H1 (cell line): Measurements from ENCODE around the gene USH2A. TPM values are rescaled to one million over a fixed set of nuclear protein-coding genes. Genes with fewer than 3 reads are reported as not detected.

Source experiments
- CTCF ChIA-PET: fragments of 300-600 bp; sonication (Branson Sonifier 250); formaldehyde crosslinking; loops from one replicate; lab custom pipeline; 2021; ENCODE audit not compliant: partially characterized antibody; lab: Charles Lee
- POLR2A ChIA-PET: fragments of 300-600 bp; sonication (Branson Sonifier 250); formaldehyde crosslinking; loops from one replicate; lab custom pipeline; 2021; ENCODE audit warnings: inconsistent platforms; ENCODE audit not compliant: partially characterized antibody; lab: Charles Lee
- DNase-seq, 2 experiments: peaks; one replicate each; pipeline versions ENCODE4 v3.0.0 to v3.0.0-alpha.2; 2010 to 2022; ENCODE audit warnings: low spot score in 2 of 2, low read depth in 1 of 2, mixed read lengths in 1 of 2
- FAIRE-seq: peaks from 2 replicates; lab custom pipeline; 2011; peaks lifted over from hg19 to GRCh38; lab: Jason Lieb, UNC
- H2AFZ ChIP-seq: 2 replicates; pipeline ENCODE4 v1.8.1; 2012; ENCODE audit warnings: low read length, inconsistent platforms
- H2AK5ac ChIP-seq: 2 replicates; pipeline ENCODE4 v1.6.1; 2013; ENCODE audit warnings: low read depth, low read length
- H2BK120ac ChIP-seq: replicated peaks from 2 replicates; pipeline ENCODE3; 2013; ENCODE audit warnings: low read depth, low read length, inconsistent platforms
- H2BK12ac ChIP-seq: 2 replicates; pipeline ENCODE4 v1.6.1; 2013; ENCODE audit warnings: low read depth, low read length
- H2BK15ac ChIP-seq: 2 replicates; pipeline ENCODE4 v1.6.1; 2013; ENCODE audit warnings: low read length
- H2BK20ac ChIP-seq: 2 replicates; pipeline ENCODE4 v1.6.1; 2013; ENCODE audit warnings: low read length
- H2BK5ac ChIP-seq: 2 replicates; pipeline ENCODE4 v1.6.1; 2013; ENCODE audit warnings: low read depth, low read length
- H3K14ac ChIP-seq: 2 replicates; pipeline ENCODE4 v1.6.1; 2013; ENCODE audit warnings: inconsistent platforms; ENCODE audit not compliant: insufficient read length
- H3K18ac ChIP-seq: 2 replicates; pipeline ENCODE4 v1.6.1; 2013; ENCODE audit warnings: low read length; ENCODE audit errors: extremely low read depth
- H3K23ac ChIP-seq: 2 replicates; pipeline ENCODE4 v1.6.1; 2013; ENCODE audit warnings: inconsistent platforms; ENCODE audit not compliant: insufficient read length
- H3K23me2 ChIP-seq: 2 replicates; pipeline ENCODE4 v1.6.1; 2013; ENCODE audit warnings: low read depth, low read length
- H3K27ac ChIP-seq: 2 replicates; pipeline ENCODE4 v1.6.1; 2011; ENCODE audit warnings: low read depth, low read length, inconsistent platforms
- H3K27me3 ChIP-seq, 4 experiments: replicated peaks in 1 of 4; 1 replicate in 1 of 4; 2 replicates in 3 of 4; pipeline versions ENCODE4 v1.6.1 to v1.8.1; 2011 to 2013; ENCODE audit warnings: low read length in 3 of 4, mild to moderate bottlenecking in 3 of 4, inconsistent platforms in 2 of 4, mixed read lengths in 2 of 4, moderate library complexity in 1 of 4; ENCODE audit not compliant: control insufficient read depth in 3 of 4, insufficient read depth in 3 of 4; ENCODE audit errors: extremely low read depth in 1 of 4
- H3K36me3 ChIP-seq, 4 experiments: 2 replicates each; pipeline versions ENCODE4 v1.6.1 to v1.8.1; 2011 to 2013; ENCODE audit warnings: mild to moderate bottlenecking in 4 of 4, low read length in 3 of 4, moderate library complexity in 2 of 4, control low read depth in 1 of 4, inconsistent platforms in 1 of 4; ENCODE audit not compliant: insufficient read depth in 4 of 4, control insufficient read depth in 2 of 4
- H3K4ac ChIP-seq: replicated peaks from 2 replicates; pipeline ENCODE3; 2013; ENCODE audit warnings: low read length, low read depth, mixed read lengths, inconsistent platforms; ENCODE audit not compliant: insufficient read length
- H3K4me1 ChIP-seq, 4 experiments: replicated peaks in 1 of 4; 1 replicate in 1 of 4; 2 replicates in 3 of 4; pipeline versions ENCODE4 v1.6.1 to v1.8.1; 2011 to 2013; ENCODE audit warnings: low read length in 3 of 4, inconsistent platforms in 2 of 4, mixed read lengths in 1 of 4; ENCODE audit not compliant: insufficient read depth in 4 of 4, control insufficient read depth in 3 of 4
- H3K4me2 ChIP-seq, 2 experiments: 2 replicates each; pipeline versions ENCODE4 v1.6.1 to v1.8.1; 2011 to 2013; ENCODE audit warnings: low read depth in 2 of 2, low read length in 2 of 2, control low read depth in 1 of 2, inconsistent platforms in 1 of 2, mild to moderate bottlenecking in 1 of 2; ENCODE audit not compliant: insufficient read depth in 1 of 2
- H3K4me3 ChIP-seq, 4 experiments: fragments of 200-600, 300-600 bp in 1 of 4; sonication (generic), shearing (Covaris generic), sonication (Bioruptor Twin) in 1 of 4; 2 replicates each; pipeline versions ENCODE4 v1.5.1 to v1.8.1; 2011 to 2016; ENCODE audit warnings: low read length in 4 of 4, low read depth in 3 of 4, control low read depth in 2 of 4, inconsistent platforms in 2 of 4, mild to moderate bottlenecking in 2 of 4, mixed read lengths in 1 of 4, moderate library complexity in 1 of 4; ENCODE audit not compliant: insufficient read depth in 2 of 4; ENCODE audit errors: extremely low read depth in 1 of 4
- H3K56ac ChIP-seq: replicated peaks from 2 replicates; pipeline ENCODE3; 2013; ENCODE audit warnings: low read depth, mild to moderate bottlenecking, mixed read lengths, low read length, inconsistent platforms; ENCODE audit not compliant: insufficient read length
- H3K79me1 ChIP-seq: 2 replicates; pipeline ENCODE4 v1.6.1; 2013; ENCODE audit warnings: low read depth, low read length, control low read depth
- H3K79me2 ChIP-seq, 2 experiments: 2 replicates each; pipeline versions ENCODE4 v1.6.1 to v1.8.1; 2012 to 2013; ENCODE audit warnings: low read length in 2 of 2, mild to moderate bottlenecking in 2 of 2, inconsistent platforms in 1 of 2; ENCODE audit not compliant: insufficient read depth in 2 of 2, control insufficient read depth in 1 of 2
- H3K9ac ChIP-seq, 4 experiments: replicated peaks in 1 of 4; 1 replicate in 1 of 4; 2 replicates in 3 of 4; pipeline versions ENCODE4 v1.6.1 to v1.8.1; 2011 to 2013; ENCODE audit warnings: low read depth in 3 of 4, low read length in 3 of 4, control low read depth in 2 of 4, mild to moderate bottlenecking in 2 of 4, moderate library complexity in 2 of 4, inconsistent platforms in 1 of 4; ENCODE audit errors: extremely low read depth in 1 of 4
- H3K9me3 ChIP-seq, 2 experiments: 2 replicates each; pipeline versions ENCODE4 v1.6.1 to v1.8.1; 2012 to 2013; ENCODE audit warnings: mild to moderate bottlenecking in 2 of 2, moderate library complexity in 2 of 2, control low read depth in 1 of 2, inconsistent platforms in 1 of 2, low read depth in 1 of 2, low read length in 1 of 2, mixed read lengths in 1 of 2; ENCODE audit not compliant: insufficient read depth in 2 of 2
- H4K20me1 ChIP-seq, 2 experiments: replicated peaks in 1 of 2; 2 replicates each; pipeline versions ENCODE3 to v1.8.1; 2011 to 2013; ENCODE audit warnings: inconsistent platforms in 2 of 2, low read length in 2 of 2, mild to moderate bottlenecking in 1 of 2; ENCODE audit not compliant: insufficient read depth in 2 of 2, control insufficient read depth in 1 of 2
- H4K5ac ChIP-seq: 2 replicates; pipeline ENCODE4 v1.6.1; 2013; ENCODE audit warnings: low read length, low read depth, mixed read lengths, inconsistent platforms; ENCODE audit not compliant: insufficient read length
- H4K8ac ChIP-seq: 2 replicates; pipeline ENCODE4 v1.8.0; 2013; ENCODE audit warnings: mild to moderate bottlenecking, moderate library complexity, low read length, inconsistent platforms; ENCODE audit not compliant: insufficient read depth; ENCODE audit errors: extremely low read depth
- H4K91ac ChIP-seq: replicated peaks from 2 replicates; pipeline ENCODE3; 2013; ENCODE audit warnings: low read length, mixed read lengths, inconsistent platforms; ENCODE audit not compliant: insufficient read length
- CHD2 ChIP-seq: IDR thresholded peaks from 2 replicates; pipeline ENCODE4 v1.6.1; 2012; ENCODE audit warnings: low read length, improper control_type of control experiment
- KDM1A ChIP-seq: fragments of 200-600, 300-600 bp; sonication (generic); IDR thresholded peaks from 2 replicates; pipeline ENCODE4 v1.7.1; 2016; ENCODE audit warnings: mild to moderate bottlenecking, low read length, borderline replicate concordance
- KDM5A ChIP-seq: fragments of 200-600 bp; IDR thresholded peaks from 2 replicates; pipeline ENCODE4 v1.7.1; 2012; ENCODE audit warnings: mild to moderate bottlenecking, low read length, inconsistent platforms, mixed read lengths
- RNF2 ChIP-seq: fragments of 200-900, 300-1000 bp; sonication (generic); IDR thresholded peaks from 2 replicates; pipeline ENCODE4 v1.7.1; 2016; ENCODE audit warnings: borderline replicate concordance, low read depth, mild to moderate bottlenecking, antibody characterized with exemption, low read length; ENCODE audit not compliant: poor library complexity, severe bottlenecking; ENCODE audit errors: missing control alignments
- SIN3A ChIP-seq, 2 experiments: IDR thresholded peaks in 1 of 2; conservative IDR thresholded peaks in 1 of 2; 2 replicates each; pipeline ENCODE4 v1.6.1; 2011 to 2012; ENCODE audit warnings: low read length in 2 of 2, improper control_type of control experiment in 1 of 2, low read depth in 1 of 2, mild to moderate bottlenecking in 1 of 2
- WGBS, 2 experiments: shearing (Covaris generic) in 1 of 2; methylation state at CpG; one replicate each; pipeline versions ENCODE4 v1.1.6 to v1.1.7; 2013 to 2015; ENCODE audit warnings: low lambda C conversion rate in 2 of 2, mixed read lengths in 2 of 2, inconsistent platforms in 1 of 2, low coverage in 1 of 2, missing lambda C conversion rate in 1 of 2; ENCODE audit not compliant: insufficient replicate concordance in 2 of 2, insufficient coverage in 1 of 2, insufficient read length in 1 of 2; ENCODE audit errors: extremely low coverage in 1 of 2, missing lambda C conversion rate in 1 of 2; 5-methylcytosine and 5-hydroxymethylcytosine counted together
- polyA plus RNA-seq, 7 experiments: library from polyadenylated mRNA; depleted of rRNA in 3 of 7; stranded (reverse) in 5 of 7; unstranded in 2 of 7; fragments of >200 nt in 5 of 7; fragments of 200-250 nt in 2 of 7; gene quantifications; 1 replicate in 5 of 7; 2 replicates in 1 of 7; 4 replicates in 1 of 7; pipeline versions ENCODE4 v1.2.1 to v1.2.3, GENCODE V29; 2011 to 2013; ENCODE audit warnings: missing spikeins in 2 of 7, mixed read lengths in 2 of 7
- total RNA-seq: library from RNA; stranded (reverse); fragmentation: NEBNext Ultra II Directional; extraction: Animal tissue kit (Norgen Biotek cat#: 25700); gene quantifications from 2 replicates; pipeline ENCODE4 v1.2.1, GENCODE V29; 2021

Gene USH2A
- total and polyA plus RNA-seq, 2 of the 8 experiments (the other 6 are each of a cell fraction or from before 2014, with no cell fraction given) = 0.02 to 0.17 TPM

DNA sequence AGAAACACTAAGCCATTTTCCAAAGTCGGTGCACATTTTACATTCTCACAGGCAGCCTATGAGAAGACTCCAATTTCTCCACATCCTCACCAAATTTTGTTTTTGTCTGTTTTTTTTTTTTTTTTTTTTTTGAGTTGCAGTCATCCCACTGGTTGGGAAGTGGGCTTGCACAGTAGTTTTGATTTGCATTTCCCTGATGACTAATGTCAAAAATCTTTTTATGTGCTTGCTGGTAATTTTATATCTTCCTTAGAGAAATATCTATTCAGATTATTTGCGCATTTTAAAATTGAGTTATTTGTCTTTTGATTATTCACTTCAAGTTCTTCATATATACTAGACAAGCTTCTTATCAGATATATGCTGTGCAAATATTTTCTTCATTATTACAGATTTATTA, 141.5 kb downstream of the USH2A start:
- H3K9me3 ChIP-seq = peaks cover 12 to 15% of the 10 kb centered on the region in 2 experiments
- H3K4me3 ChIP-seq = no peak overlapping the region
- H2AK5ac ChIP-seq = no peak overlapping the region
- 92% methylated on average over 2 of the region's 2 CpGs; no CpG with 5 or more reads in 1 of the 2 experiments for WGBS, 2 experiments
- no peak overlapping the region for H3K14ac ChIP-seq
- H3K23ac ChIP-seq = no peak overlapping the region
- no peak overlapping the region for H3K4ac ChIP-seq
- no peak for FAIRE-seq
- no peaks in the 10 kb centered on the region for H3K36me3 ChIP-seq
- no peak overlapping the region for H3K27ac ChIP-seq
- no peak overlapping the region for H2BK20ac ChIP-seq
- H3K23me2 ChIP-seq = no peaks in the 10 kb centered on the region
- H3K79me2 ChIP-seq = no peaks in the 10 kb centered on the region
- H3K27me3 ChIP-seq = no peaks in the 10 kb centered on the region
- no peak overlapping the region for H2BK12ac ChIP-seq
- no peak overlapping the region for H3K18ac ChIP-seq
- CTCF ChIA-PET = no interaction called here
- H4K8ac ChIP-seq = no peak overlapping the region
- no peak overlapping the region for H3K56ac ChIP-seq
- no peak overlapping the region for H4K91ac ChIP-seq
- H4K5ac ChIP-seq = no peak overlapping the region
- H2BK120ac ChIP-seq = no peak overlapping the region
- no peak for TF ChIP-seq KDM1A
- no peak for TF ChIP-seq SIN3A (conservative IDR thresholded peaks at IDR 0.05 in 1 of 2, IDR thresholded peaks at IDR 0.05 in 1 of 2; ENCODE audit: low read depth in 1 of 2, low read length in 2 of 2)
- TF ChIP-seq CHD2 = no peak
- no peak for TF ChIP-seq KDM5A
- TF ChIP-seq RNF2 = no peak
- TF ChIP-seq, all 59 proteins: peak for 0
- Histone ChIP-seq H3K4me1 (no peaks in the 10 kb centered on the region), H2BK15ac (no peak overlapping the region), H3K9ac (no peak overlapping the region), H4K20me1 (no peaks in the 10 kb centered on the region), H3K79me1 (no peaks in the 10 kb centered on the region), H2AFZ (no peak overlapping the region), H3K4me2 (no peak overlapping the region), H2BK5ac (no peak overlapping the region)
- POLR2A ChIA-PET = no interaction called here
- no peak for DNase-seq
